Glutamatergic neuron (in vitro differentiated cells): ENCODE measurements around the gene BUD31. TPM values are rescaled to one million over a fixed set of nuclear protein-coding genes. Genes with fewer than 3 reads are reported as not detected.

Experiments
- DNase-seq: peaks from one replicate; pipeline ENCODE4 v3.0.0; 2022
- H3K27ac Mint-ChIP-seq: one replicate; pipeline ENCODE4 v1.8.0; 2020; ENCODE audit warnings: mild to moderate bottlenecking, mixed read lengths, inconsistent platforms; ENCODE audit not compliant: unreplicated experiment
- H3K27me3 Mint-ChIP-seq: one replicate; pipeline ENCODE4 v1.8.0; 2020; ENCODE audit warnings: mild to moderate bottlenecking, moderate library complexity, mixed read lengths, inconsistent platforms; ENCODE audit not compliant: unreplicated experiment
- H3K36me3 Mint-ChIP-seq: one replicate; pipeline ENCODE4 v1.8.0; 2020; ENCODE audit warnings: mild to moderate bottlenecking, mixed read lengths, inconsistent platforms; ENCODE audit not compliant: unreplicated experiment
- H3K4me1 Mint-ChIP-seq: one replicate; pipeline ENCODE4 v1.8.0; 2020; ENCODE audit warnings: mild to moderate bottlenecking, low read depth, mixed read lengths, inconsistent platforms; ENCODE audit not compliant: unreplicated experiment
- H3K4me3 Mint-ChIP-seq: one replicate; pipeline ENCODE4 v1.8.0; 2020; ENCODE audit warnings: mild to moderate bottlenecking, mixed read lengths, inconsistent platforms; ENCODE audit not compliant: unreplicated experiment
- H3K9me3 Mint-ChIP-seq: one replicate; pipeline ENCODE4 v1.8.0; 2020; ENCODE audit warnings: mild to moderate bottlenecking, moderate library complexity, mixed read lengths, inconsistent platforms; ENCODE audit not compliant: unreplicated experiment
- total RNA-seq: library from RNA; stranded (reverse); fragmentation: NEBNext Ultra II Directional; extraction: Animal tissue kit (Norgen Biotek cat#: 25700); gene quantifications from one replicate; pipeline ENCODE4 v1.2.1, GENCODE V29; 2021; ENCODE audit not compliant: unreplicated experiment
- TF ChIP-seq, protein P1 (sequence below): fragments of 200-600 bp; sonication (generic); IDR thresholded peaks from one replicate; pipeline ENCODE4 v1.5.0; 2021; ENCODE audit not compliant: partially characterized antibody, unreplicated experiment

Gene BUD31
- total RNA-seq, 1 donor from 2014 or later: 73.9 TPM

DNA sequence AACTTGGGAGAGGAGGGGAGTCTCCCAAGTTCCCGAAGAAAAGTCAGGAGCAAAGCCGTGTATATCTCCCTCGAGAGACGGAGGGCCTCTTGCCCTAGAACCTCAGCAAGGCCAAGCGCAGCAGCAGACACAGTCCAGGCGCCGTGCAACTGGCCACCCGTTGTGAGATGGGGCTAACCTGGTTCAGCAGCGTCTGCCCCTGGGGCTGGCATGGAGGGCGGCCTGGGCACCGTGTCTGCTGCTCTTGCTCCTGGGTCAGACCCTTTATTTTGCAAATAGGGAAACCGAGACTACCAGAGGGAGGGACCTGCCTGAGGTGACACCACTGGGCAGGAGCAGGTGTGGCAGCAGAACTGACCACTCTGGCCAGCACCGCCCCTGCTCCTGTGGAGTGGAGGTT is 43.8 kb downstream of the BUD31 start:
- no peak overlapping the region for H3K27ac Mint-ChIP-seq
- peaks cover 5% of the 10 kb centered on the region for H3K9me3 Mint-ChIP-seq
- no peak for DNase-seq
- peaks cover 11% of the 10 kb centered on the region for H3K4me1 Mint-ChIP-seq
- H3K27me3 Mint-ChIP-seq: peaks cover 4% of the 10 kb centered on the region
- no peak overlapping the region for H3K4me3 Mint-ChIP-seq
- H3K36me3 Mint-ChIP-seq: no peaks in the 10 kb centered on the region
- TF ChIP-seq, protein P1, sequence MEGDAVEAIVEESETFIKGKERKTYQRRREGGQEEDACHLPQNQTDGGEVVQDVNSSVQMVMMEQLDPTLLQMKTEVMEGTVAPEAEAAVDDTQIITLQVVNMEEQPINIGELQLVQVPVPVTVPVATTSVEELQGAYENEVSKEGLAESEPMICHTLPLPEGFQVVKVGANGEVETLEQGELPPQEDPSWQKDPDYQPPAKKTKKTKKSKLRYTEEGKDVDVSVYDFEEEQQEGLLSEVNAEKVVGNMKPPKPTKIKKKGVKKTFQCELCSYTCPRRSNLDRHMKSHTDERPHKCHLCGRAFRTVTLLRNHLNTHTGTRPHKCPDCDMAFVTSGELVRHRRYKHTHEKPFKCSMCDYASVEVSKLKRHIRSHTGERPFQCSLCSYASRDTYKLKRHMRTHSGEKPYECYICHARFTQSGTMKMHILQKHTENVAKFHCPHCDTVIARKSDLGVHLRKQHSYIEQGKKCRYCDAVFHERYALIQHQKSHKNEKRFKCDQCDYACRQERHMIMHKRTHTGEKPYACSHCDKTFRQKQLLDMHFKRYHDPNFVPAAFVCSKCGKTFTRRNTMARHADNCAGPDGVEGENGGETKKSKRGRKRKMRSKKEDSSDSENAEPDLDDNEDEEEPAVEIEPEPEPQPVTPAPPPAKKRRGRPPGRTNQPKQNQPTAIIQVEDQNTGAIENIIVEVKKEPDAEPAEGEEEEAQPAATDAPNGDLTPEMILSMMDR: no peak

DNA sequence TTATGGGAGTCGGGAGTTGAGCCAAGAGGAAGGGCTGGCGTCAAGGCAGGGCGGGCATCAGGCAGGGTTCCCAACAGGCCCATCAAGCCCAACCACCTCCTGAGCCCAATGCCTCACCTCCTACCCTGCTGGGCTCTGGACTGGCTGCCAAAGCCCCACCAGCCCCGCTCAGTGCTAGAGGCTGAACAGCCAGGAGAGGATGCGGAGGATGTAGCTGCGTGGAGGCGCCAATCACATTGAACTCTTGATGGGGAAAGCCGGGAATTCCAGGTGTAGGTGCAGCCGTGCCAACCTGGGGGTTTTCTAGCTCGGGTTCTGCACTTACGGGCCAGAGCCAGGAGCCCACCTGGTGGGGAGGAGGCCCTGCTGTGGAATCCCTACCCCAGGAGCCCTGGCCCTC is 44.3 kb downstream of the BUD31 start:
- Mint-ChIP-seq H3K4me3 (no peak overlapping the region), H3K4me1 (peaks cover 11% of the 10 kb centered on the region), H3K9me3 (peaks cover 5% of the 10 kb centered on the region), H3K36me3 (no peaks in the 10 kb centered on the region), H3K27me3 (peaks cover 4% of the 10 kb centered on the region), H3K27ac (no peak overlapping the region)
- TF ChIP-seq, protein P1: no peak
- no peak for DNase-seq

- Mint-ChIP-seq H3K9me3 (peaks cover 8% of the 10 kb centered on the region), H3K4me1 (peaks cover 17% of the 10 kb centered on the region), H3K36me3 (no peaks in the 10 kb centered on the region), H3K27me3 (peaks cover 6% of the 10 kb centered on the region), H3K4me3 (no peak overlapping the region), H3K27ac (peak overlapping the region; percentile 68)
- DNase-seq: no peak
- TF ChIP-seq, protein P1: no peak
Measured at GRCh38 chr7:99455874-99456273, 47.1 kb downstream of the BUD31 start.

DNA sequence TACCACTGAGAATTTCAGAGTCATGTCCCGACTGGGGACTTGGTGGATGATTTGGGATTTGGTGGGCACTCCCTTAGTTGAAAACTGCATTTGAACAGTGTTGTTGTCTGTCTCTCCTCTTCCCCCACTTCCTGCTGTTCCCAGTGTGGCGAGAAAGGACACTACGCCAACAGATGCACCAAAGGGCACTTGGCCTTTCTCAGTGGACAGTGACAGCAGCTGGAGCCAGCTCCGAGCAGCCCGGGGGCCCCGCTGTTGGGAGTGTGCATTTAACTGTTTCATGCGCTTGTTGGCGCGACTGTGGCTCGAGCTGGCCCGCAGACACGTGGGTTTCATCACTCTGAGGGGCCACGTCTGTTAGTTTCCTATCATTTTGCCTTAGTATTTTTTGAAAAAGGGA is 47.5 kb downstream of the BUD31 start:
- Mint-ChIP-seq H3K4me3 (no peak overlapping the region), H3K27me3 (peaks cover 6% of the 10 kb centered on the region), H3K27ac (peak overlapping the region; percentile 68), H3K9me3 (peaks cover 8% of the 10 kb centered on the region), H3K36me3 (no peaks in the 10 kb centered on the region), H3K4me1 (peaks cover 17% of the 10 kb centered on the region)
- TF ChIP-seq, protein P1: no peak
- DNase-seq: no peak

GRCh38 chr7:99457050-99457649 is 48.4 kb downstream of the BUD31 start:
- TF ChIP-seq, protein P1: no peak
- DNase-seq: no peak
- Mint-ChIP-seq H3K27ac (peak overlapping the region; percentile 68), H3K9me3 (peaks cover 8% of the 10 kb centered on the region), H3K36me3 (no peaks in the 10 kb centered on the region), H3K4me1 (peaks cover 17% of the 10 kb centered on the region), H3K4me3 (no peak overlapping the region), H3K27me3 (peaks cover 6% of the 10 kb centered on the region)
